MG63 (cell line): ENCODE data around the gene DIP2A. TPM values are rescaled to one million over a fixed set of nuclear protein-coding genes. Genes with fewer than 3 reads are reported as not detected.

Source experiments
- DNase-seq: peaks from one replicate; pipeline ENCODE4 v3.0.0-alpha.2; 2020
- H3K27me3 ChIP-seq: fragments of 250-450 bp; sonication (Bioruptor Pico); 2 replicates; pipeline ENCODE4 v1.5.1; 2020; ENCODE audit warnings: mild to moderate bottlenecking, moderate library complexity
- H3K36me3 ChIP-seq: fragments of 250-450 bp; sonication (Bioruptor Pico); 2 replicates; pipeline ENCODE4 v1.5.1; 2020; ENCODE audit warnings: mild to moderate bottlenecking, moderate library complexity
- H3K4me3 ChIP-seq: fragments of 250-450 bp; sonication (Bioruptor Pico); 2 replicates; pipeline ENCODE4 v1.5.1; 2020; ENCODE audit warnings: mild to moderate bottlenecking, moderate library complexity
- H3K9me3 ChIP-seq: fragments of 250-450 bp; sonication (Bioruptor Pico); 2 replicates; pipeline ENCODE4 v1.5.1; 2020; ENCODE audit warnings: mild to moderate bottlenecking, moderate library complexity
- total RNA-seq: library from RNA; depleted of rRNA; stranded (reverse); fragments of >200 nt; shearing (Covaris generic); gene quantifications from 2 replicates; pipeline ENCODE4 v1.2.3, GENCODE V29; 2014; ENCODE audit warnings: low replicate concordance

The DIP2A gene
- total RNA-seq, 1 experiment from 2014 or later: 15.9 TPM

DNA sequence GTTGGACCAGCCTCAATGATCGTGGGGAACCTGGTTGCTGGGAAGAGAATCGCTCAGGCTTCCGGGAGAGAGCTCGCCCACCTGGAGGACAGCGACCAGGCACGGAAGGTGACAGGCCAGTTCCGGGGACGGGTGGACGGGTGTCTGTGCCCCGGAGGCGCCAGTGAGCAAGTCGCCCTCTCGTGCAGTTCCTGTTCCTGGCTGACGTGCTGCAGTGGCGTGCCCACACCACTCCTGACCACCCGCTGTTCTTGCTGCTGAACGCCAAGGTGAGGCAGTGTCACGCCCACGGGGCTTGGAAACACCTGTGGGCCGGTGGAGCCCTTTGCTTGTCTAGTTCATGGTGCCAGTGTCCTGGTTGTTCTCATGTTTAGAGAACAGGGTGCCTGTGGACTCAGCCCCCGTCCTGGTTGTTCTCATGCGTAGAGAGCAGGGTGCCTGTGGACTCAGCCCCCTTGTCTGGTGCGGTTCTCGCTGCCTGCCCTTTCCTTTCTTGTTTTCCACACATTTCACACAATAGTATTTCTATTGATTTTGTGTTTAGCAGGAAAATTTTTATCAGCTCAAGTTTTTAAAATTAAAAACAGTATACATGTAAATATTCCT, 93.0 kb downstream of the DIP2A start:
- no peaks in the 10 kb centered on the region for H3K9me3 ChIP-seq
- no peak for DNase-seq
- H3K27me3 ChIP-seq: no peaks in the 10 kb centered on the region
- no peak overlapping the region for H3K4me3 ChIP-seq
- H3K36me3 ChIP-seq: peaks cover 60% of the 10 kb centered on the region

DNA sequence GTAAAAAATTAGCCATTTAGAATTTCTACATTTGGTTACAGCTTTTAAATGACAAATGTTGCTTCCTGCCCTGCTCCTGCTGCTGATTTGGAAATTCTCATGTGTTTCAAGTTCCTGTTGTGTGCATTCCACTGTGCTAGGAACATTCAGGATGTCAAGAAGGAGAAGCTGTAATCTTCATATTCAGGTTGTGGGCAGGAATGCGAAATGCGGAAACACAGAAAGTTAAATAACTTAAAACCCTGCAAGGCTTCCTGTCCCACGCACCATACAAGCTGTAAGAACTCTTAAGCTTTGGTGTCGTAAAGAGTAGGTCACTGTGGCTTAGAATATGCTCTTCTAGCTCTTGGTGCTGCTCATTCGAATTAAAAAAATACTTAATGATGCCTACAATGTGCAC, 93.6 kb downstream of the DIP2A start:
- peaks cover 59% of the 10 kb centered on the region for H3K36me3 ChIP-seq

DNA sequence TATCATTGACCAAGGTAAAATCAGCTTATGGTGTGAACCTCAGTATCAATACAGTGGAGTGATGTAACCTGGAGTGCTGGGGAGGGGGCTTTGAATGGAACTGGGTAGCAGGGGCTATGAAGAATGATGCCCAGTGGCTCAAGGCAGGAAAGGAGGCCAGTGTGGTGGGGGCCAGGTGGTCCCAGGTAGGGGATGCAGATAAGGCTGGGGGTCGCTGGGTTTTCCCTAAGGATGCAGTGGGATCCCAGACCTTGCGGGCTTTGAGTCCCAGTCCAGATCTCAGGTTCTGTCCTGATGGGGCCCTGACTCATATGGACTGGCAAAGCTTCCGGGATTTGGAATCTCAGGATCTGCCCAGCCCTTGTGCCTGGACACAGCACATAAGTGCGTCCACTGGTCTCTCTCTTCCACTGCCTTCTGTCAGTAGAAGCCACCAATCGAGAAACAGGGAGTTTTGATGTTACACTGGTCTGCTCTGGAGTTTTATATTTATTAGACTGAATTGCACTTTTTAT, 94.2 kb downstream of the DIP2A start:
- Histone ChIP-seq H3K4me3 (no peak overlapping the region), H3K9me3 (no peaks in the 10 kb centered on the region), H3K27me3 (no peaks in the 10 kb centered on the region), H3K36me3 (peaks cover 61% of the 10 kb centered on the region)
- no peak for DNase-seq

More for the DNA sequence above, 93.6 kb downstream of the DIP2A start:
- Histone ChIP-seq H3K4me3 (no peak overlapping the region), H3K27me3 (no peaks in the 10 kb centered on the region), H3K9me3 (no peaks in the 10 kb centered on the region)
- no peak for DNase-seq

DNA sequence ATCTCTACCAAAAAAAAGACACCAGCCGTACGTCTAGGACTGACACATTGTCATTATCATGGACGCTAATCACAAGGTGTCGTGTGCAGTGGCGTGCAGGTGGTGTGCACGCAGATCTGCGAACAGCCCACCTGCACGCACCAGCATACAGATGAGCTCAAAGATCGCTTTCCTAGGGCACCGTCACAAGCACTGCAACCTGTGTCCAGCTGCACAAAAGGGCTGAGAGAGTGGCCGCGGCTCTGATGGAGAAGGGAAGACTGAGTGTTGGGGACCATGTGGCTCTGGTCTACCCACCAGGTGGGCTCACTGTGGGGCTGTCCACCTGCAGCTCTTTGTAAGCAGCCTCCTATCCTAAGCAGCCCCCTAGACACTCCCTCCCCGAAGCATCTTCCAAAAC, 95.3 kb downstream of the DIP2A start:
- no peak for DNase-seq
- no peaks in the 10 kb centered on the region for H3K9me3 ChIP-seq
- peaks cover 61% of the 10 kb centered on the region for H3K36me3 ChIP-seq
- H3K4me3 ChIP-seq: no peak overlapping the region
- H3K27me3 ChIP-seq: no peaks in the 10 kb centered on the region

DNA sequence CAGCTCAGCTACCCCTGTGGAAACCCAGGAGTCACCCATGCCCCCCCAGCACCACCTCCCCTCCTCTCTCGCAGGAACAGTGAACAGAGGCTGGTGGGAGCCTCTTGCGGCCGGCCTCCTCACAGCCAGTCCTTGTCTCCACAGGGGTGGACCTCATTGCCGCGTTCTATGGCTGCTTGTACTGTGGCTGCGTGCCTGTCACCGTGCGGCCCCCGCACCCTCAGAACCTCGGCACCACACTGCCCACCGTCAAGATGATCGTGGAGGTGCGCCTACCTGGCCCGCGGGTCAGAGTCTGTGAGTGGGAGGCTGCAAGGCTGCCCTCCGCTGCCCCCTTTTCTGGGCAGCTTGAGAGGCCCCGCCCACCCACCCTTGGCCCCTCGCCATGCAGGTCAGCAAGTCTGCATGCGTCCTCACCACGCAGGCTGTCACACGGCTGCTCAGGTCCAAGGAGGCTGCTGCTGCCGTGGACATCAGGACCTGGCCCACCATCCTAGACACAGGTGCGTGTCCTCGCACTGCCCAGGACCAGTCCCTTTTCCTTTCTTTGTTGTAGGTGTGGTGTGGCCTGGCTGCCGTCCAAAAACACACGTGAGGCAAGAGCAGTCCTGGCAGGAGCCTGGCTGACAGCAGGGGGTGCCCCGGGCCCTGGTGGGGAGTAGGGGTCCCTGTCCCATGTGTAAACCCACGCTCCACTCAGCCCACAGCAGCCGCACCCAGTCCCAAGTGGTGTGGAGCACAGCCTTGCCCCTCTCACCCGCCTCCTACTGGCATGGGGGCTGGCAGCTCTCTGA, 95.9 kb downstream of the DIP2A start:
- H3K36me3 ChIP-seq: peaks cover 59% of the 10 kb centered on the region
- H3K27me3 ChIP-seq: no peaks in the 10 kb centered on the region
- H3K9me3 ChIP-seq: no peaks in the 10 kb centered on the region
- no peak overlapping the region for H3K4me3 ChIP-seq
- DNase-seq: no peak

DNA sequence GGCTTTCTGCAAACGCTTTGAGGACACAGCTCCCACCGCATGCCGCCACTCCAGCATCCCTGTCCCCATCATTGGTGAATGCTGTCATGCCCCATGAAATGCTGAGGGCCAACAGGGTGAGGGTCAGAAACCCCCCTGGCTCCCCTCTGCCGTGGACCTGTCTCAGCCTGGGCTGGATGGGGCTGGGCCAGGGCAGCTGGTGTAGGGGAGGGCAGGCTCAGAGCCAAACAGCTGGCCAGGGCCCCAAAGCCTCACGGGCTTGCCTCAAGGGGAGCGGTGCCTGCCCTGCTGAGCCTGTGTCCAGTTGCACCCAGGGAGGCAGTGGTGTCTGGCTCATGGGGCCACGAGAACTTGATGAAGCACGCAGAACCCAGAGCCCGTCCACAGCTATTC, 96.5 kb downstream of the DIP2A start:
- H3K9me3 ChIP-seq: no peaks in the 10 kb centered on the region

DNA sequence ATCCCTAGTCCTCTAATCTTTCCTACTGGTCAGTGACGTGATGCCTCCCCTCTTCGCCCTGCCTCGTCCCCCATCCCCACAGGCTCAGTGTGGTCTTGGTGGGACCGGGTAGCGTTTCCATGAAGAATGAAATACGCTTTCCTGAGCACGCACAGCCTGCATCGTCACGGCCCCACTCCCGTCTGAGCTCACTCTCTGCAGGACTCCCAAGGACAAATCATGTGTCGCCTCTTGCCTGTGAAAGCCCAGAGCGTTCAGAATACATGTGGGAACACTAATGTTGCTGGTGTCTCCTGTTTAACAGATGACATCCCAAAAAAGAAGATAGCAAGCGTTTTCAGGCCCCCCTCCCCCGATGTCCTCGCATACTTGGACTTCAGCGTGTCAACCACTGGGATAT, 97.0 kb downstream of the DIP2A start:
- H3K27me3 ChIP-seq: no peaks in the 10 kb centered on the region
- peaks cover 56% of the 10 kb centered on the region for H3K36me3 ChIP-seq
- no peak for DNase-seq
- no peak overlapping the region for H3K4me3 ChIP-seq
- no peaks in the 10 kb centered on the region for H3K9me3 ChIP-seq

More for the DNA sequence above, 96.5 kb downstream of the DIP2A start:
- H3K36me3 ChIP-seq: peaks cover 59% of the 10 kb centered on the region
- H3K27me3 ChIP-seq: no peaks in the 10 kb centered on the region
- no peak for DNase-seq
- H3K4me3 ChIP-seq: no peak overlapping the region

DNA sequence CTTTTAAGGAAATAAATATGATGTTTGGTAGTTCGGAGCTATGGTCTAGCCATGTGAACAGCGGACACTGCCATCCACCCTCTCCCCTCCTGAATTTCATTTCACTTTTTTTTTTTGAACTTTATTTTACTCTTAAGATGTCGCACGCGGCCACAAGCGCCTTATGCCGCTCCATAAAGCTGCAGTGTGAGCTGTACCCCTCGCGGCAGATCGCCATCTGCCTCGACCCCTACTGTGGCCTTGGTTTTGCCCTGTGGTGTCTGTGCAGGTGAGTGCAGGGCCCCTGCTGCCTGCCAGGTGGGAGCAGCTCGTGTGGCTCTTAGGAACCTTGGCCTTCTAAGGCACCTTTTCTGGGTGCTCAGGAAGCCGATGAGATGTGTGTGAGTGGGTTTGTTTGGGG, 98.1 kb downstream of the DIP2A start:
- H3K4me3 ChIP-seq: no peak overlapping the region
- no peaks in the 10 kb centered on the region for H3K27me3 ChIP-seq
- H3K36me3 ChIP-seq: peaks cover 62% of the 10 kb centered on the region
- no peaks in the 10 kb centered on the region for H3K9me3 ChIP-seq
- DNase-seq: no peak

DNA sequence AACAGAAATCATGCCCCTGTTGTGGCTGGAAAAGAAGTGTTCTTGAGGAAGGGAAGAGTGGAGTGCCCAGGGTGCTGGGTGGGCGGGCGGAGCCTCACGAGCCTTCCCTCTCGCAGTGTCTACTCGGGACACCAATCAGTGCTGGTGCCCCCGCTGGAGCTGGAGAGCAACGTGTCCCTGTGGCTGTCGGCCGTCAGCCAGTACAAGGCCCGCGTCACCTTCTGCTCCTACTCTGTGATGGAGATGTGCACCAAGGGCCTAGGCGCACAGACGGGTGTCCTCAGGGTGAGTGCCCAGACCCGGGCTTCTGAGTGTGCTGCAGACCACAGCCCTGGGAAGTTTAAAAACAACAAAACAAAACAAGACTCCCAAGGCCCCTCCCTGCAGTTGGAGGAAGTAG, 98.8 kb downstream of the DIP2A start:
- H3K4me3 ChIP-seq: no peak overlapping the region
- no peaks in the 10 kb centered on the region for H3K9me3 ChIP-seq
- H3K36me3 ChIP-seq: peaks cover 64% of the 10 kb centered on the region
- H3K27me3 ChIP-seq: no peaks in the 10 kb centered on the region
- no peak for DNase-seq

DNA sequence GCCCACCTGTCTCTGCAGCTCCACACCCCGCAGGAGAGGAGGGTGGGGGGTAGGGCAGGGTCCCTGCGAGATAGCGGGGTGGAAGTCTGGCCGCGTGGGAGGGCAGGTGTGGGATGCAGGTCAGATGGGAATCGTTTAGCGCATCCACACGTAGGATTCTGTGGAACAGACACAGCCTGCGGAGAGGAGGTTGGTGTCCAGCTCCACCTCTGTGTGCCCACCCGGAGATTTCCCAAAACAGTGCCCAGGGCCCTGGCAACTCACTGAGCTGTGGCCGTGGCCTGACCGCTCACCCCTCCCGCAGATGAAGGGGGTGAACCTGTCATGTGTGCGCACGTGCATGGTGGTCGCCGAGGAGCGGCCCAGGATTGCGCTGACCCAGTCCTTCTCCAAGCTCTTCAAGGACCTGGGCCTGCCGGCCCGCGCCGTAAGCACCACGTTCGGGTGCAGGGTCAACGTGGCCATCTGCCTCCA, 99.3 kb downstream of the DIP2A start:
- peaks cover 61% of the 10 kb centered on the region for H3K36me3 ChIP-seq
- H3K9me3 ChIP-seq: no peaks in the 10 kb centered on the region
- no peak for DNase-seq
- H3K27me3 ChIP-seq: no peaks in the 10 kb centered on the region
- H3K4me3 ChIP-seq: no peak overlapping the region

DNA sequence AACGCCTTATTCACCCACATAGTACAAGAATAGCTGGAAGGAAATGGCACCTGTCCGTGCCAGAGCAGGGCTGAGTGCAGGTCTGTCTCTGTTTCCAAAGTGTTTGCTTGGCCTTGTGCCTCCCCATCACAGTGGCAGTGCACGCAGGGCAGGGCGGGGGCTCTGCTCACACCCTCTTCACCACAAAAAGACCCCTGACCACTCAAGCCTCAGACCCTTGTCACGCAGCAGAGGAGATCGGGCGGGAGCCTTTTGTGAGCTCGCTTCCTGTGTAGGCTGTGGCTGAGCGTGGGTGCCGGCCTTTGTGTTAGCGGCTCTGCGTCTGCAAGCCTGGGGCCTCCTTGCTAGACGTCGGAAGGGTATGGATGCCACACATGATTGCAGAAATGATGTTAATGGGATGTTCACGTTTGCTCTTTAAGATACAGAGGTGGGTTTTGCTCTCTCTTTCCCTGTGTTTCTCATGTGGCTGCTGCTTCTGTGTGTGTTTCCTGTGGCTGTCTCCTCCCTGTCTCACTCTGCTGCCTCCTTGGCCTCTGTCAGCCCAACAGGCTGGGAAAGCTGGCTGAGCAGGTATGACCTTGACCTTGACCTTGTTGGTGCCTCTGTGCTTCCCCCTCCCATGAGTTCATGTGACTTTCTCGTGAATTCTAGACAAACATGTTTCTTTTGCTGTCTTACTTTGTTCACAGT, 100.7 kb downstream of the DIP2A start:
- H3K27me3 ChIP-seq: no peaks in the 10 kb centered on the region
- no peak overlapping the region for H3K4me3 ChIP-seq
- no peaks in the 10 kb centered on the region for H3K9me3 ChIP-seq
- peaks cover 66% of the 10 kb centered on the region for H3K36me3 ChIP-seq
- DNase-seq: no peak

DNA sequence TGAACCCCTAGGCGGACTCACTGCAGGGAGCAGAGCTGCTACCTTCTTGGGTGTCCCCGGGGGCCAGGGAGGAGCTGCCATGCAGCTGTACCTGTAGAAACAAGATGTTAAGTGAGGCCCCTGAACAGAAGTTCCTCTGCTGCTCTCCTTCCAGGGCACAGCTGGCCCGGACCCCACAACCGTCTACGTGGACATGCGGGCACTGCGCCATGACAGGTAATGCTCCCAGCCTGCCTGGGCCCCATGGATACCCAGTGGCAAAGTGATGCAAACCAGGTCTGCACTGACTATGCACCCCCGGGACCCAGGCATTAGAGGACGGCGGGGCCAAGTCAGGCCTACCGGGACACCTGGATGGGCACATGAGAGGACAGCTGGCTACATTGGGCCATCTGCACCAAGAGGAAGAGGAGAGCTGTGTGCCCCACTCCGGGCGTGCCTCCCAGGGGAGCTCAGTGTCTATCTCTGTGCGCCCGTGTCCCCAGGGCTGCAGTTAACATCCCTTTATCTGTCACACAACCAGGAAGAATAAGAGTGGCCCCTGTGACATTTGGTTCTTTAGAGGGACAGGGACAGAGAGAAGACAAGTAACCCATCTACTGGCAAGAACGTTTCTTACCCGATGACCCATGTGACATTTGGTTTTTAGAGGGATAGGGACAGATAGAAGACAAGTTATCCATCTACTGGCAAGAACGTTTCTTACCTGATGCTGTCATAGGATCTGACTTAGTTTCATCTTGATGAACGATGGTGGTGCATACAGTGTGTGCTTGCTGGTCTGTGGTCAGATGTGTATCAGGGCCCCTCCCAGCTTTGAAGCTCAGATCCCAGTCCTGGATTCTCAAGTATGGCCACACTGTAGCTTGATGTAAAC, 102.1 kb downstream of the DIP2A start:
- H3K9me3 ChIP-seq: no peaks in the 10 kb centered on the region
- H3K4me3 ChIP-seq: no peak overlapping the region
- DNase-seq: no peak
- no peaks in the 10 kb centered on the region for H3K27me3 ChIP-seq
- peaks cover 61% of the 10 kb centered on the region for H3K36me3 ChIP-seq

DNA sequence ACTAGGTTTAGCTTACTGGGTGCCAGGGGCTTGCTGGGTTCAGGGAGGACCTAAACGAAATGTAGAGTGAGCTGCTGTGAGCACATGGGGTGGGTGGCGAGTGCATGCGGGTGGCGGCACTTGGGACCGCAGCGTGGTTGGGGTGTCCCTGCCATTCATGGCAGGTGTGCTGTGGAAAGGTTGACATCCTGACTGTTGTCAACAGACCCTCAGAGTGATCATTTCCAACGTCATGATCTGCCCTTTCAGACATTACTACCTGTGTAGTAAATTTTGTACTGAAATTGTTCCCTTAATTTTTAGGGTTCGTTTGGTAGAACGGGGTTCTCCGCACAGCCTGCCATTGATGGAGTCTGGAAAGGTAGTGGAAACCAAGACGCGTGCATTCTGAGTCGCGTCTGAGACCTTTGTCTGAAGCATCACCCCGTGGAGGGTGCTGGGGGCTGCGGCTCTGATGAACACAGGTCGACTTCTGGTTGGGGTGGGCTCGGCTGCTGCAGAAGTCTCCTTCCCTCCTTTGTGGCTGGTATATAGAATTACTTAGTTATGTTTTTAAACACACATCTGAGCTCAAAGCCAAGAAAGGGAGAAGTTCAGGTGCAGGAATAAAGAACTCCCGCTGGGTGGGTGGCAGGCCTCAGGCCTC, 102.9 kb downstream of the DIP2A start:
- no peak overlapping the region for H3K4me3 ChIP-seq
- H3K9me3 ChIP-seq: no peaks in the 10 kb centered on the region
- no peaks in the 10 kb centered on the region for H3K27me3 ChIP-seq
- peaks cover 61% of the 10 kb centered on the region for H3K36me3 ChIP-seq
- DNase-seq: no peak

DNA sequence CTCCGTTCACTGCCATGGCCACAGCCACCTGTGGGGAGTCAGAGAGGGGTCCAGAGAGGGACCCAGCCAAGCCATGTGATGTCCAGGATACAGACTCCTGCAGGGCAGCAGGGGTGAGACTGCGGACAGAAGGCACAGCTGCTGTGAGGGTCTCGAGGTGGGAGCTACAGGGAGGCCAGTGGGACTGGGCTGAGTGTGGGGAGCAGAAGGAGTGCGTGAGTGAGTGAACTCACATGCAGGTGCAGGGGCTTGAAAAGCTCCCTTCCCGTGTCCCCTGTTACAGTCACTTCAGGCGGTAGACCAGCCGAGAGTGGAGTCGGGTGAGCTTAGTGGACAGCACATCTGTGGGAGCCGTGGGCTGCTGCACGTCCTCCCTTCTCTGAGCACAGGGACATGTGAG, 103.8 kb downstream of the DIP2A start:
- Histone ChIP-seq H3K9me3 (no peaks in the 10 kb centered on the region), H3K36me3 (peaks cover 66% of the 10 kb centered on the region), H3K4me3 (no peak overlapping the region), H3K27me3 (no peaks in the 10 kb centered on the region)
- DNase-seq: no peak

DNA sequence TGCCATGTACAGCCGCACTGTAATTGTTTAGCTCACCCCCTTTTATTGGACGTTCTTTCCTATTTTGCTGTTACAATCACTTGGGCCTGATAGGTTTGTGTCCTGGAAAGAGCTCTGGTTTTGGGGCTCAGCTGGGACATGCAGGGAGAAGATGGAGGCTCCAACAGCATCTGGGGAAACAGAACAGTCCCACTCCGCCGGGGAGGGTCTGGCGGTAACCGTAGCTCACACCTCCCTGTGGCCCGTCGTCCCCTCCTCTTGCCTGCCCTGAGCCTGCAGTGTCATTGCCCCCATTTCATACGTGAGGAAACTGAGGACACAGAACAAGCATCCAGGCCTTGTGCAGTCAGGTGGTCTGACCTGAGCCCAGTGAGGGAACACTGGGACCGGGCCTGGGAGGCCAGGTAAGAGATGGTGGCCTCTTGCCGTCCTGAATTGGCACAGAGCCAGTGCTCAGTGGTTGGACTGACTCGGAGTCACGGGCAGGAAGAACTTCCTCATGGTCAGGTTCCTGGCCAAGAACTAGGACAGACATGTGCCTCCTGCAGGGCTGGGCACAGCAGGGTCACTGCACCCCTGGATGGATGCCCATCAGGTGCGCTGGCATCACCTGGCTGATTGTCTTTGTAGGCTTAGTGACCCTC, 104.4 kb downstream of the DIP2A start:
- Histone ChIP-seq H3K9me3 (no peaks in the 10 kb centered on the region), H3K36me3 (peaks cover 66% of the 10 kb centered on the region), H3K27me3 (no peaks in the 10 kb centered on the region), H3K4me3 (no peak overlapping the region)
- DNase-seq: no peak

DNA sequence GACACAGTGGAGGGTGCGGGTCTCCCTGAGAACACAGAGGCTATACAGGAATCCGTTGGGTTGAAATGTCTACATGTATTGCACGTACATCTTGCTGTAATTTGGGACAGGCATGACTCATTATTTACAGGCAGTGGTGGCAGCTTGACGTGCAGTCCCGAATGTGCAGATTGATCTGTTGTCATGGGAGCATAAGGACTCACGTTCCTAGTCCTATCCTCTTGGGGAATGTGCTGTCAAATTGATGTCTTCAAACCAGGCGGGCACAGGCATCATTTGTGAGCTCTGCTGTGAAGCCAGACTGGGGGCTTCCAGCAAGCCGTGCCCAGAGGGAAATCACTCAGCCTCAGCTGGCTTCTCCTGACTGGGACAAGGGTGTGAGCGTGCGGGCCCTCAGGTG, 105.7 kb downstream of the DIP2A start:
- DNase-seq: no peak

More for the DNA sequence above, 105.7 kb downstream of the DIP2A start:
- Histone ChIP-seq H3K4me3 (no peak overlapping the region), H3K36me3 (peaks cover 64% of the 10 kb centered on the region), H3K27me3 (no peaks in the 10 kb centered on the region), H3K9me3 (no peaks in the 10 kb centered on the region)
